ENCODE results near the gene ANKS6.

DNA sequence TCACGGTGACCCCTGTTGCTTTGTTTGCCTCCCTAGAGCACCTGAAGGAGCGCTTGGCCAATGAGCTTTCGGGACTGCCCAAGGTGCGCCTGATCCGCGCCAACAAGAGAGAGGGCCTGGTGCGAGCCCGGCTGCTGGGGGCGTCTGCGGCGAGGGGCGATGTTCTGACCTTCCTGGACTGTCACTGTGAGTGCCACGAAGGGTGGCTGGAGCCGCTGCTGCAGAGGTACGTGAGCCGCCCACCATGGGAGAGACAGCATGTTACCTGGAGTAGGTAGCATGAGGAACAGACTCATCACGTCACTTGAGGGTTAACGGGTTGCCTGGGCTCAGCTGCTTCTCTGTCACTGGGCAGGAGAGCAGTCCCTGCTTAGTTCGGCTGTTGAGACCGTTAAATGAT is 30.4 kb upstream of the ANKS6 start:
- TF ChIP-seq POLR2A (IDR thresholded peaks at IDR 0.05; ENCODE audit: low read length): no peak
- TF ChIP-seq GATA1 (IDR thresholded peaks at IDR 0.05; ENCODE audit: low read depth, low read length): no peak

Data from erythroblast (primary cell).